Lower lobe of right lung (tissue), 2 donors: Measurements from ENCODE around the gene KIF18A. TPM values are rescaled to one million over a fixed set of nuclear protein-coding genes. Genes with fewer than 3 reads are reported as not detected.

Experiments
- ATAC-seq, 2 donors: fragments of 200-7000 bp; cut with Tn5 transposase; one replicate each; pipeline ENCODE4 v1.9.1; 2020 to 2022; ENCODE audit warnings: mild to moderate bottlenecking in 2 of 2, moderate library complexity in 2 of 2
- DNase-seq: peaks from one replicate; pipeline ENCODE4 v3.0.0-alpha.2; 2020
- H3K27ac ChIP-seq: fragments of 200-600 bp; one replicate; pipeline ENCODE4 v1.8.0; 2022
- H3K27me3 ChIP-seq: fragments of 200-600 bp; one replicate; pipeline ENCODE4 v1.8.0; 2022; ENCODE audit warnings: low read depth
- H3K36me3 ChIP-seq: fragments of 200-600 bp; one replicate; pipeline ENCODE4 v1.8.0; 2022; ENCODE audit warnings: mild to moderate bottlenecking
- H3K4me1 ChIP-seq: fragments of 200-600 bp; one replicate; pipeline ENCODE4 v1.8.0; 2022
- H3K4me3 ChIP-seq: fragments of 200-600 bp; one replicate; pipeline ENCODE4 v1.8.0; 2022; ENCODE audit warnings: mild to moderate bottlenecking
- H3K9me3 ChIP-seq: fragments of 200-600 bp; one replicate; pipeline ENCODE4 v1.8.0; 2022
- CTCF ChIP-seq: fragments of 200-600 bp; IDR thresholded peaks from one replicate; pipeline ENCODE4 v1.8.0; 2022; ENCODE audit warnings: antibody characterized with exemption, mild to moderate bottlenecking
- intact Hi-C: fragments of 100-400 bp; cut with DNase I; formaldehyde crosslinking; loops from one replicate; pipeline ENCODE4 v1.11.0; 2022
- long read RNA-seq: library from polyadenylated mRNA; unstranded; transcript quantifications from one replicate; pipeline ENCODE4 v2.0.0, GENCODE V29; 2021
- total RNA-seq: library from RNA; stranded (reverse); fragmentation: NEBNext Ultra II Directional; extraction: Animal tissue kit (Norgen Biotek cat#: 25700); gene quantifications from one replicate; pipeline ENCODE4 v1.2.1, GENCODE V29; 2021
- donor health status: DM: no; HTN: yes; CAD: no; lungs with severe emphysema.

Gene KIF18A
- 2.4 TPM for total RNA-seq
- long read RNA-seq, partial matches to known transcripts, result 0 of 3 reads
- long read RNA-seq, other reads (novel, unspliced or antisense), result 1 of 3 reads

- H3K4me1 ChIP-seq, result peaks cover 38% of the 10 kb centered on the region
- no peaks in the 10 kb centered on the region for H3K9me3 ChIP-seq
- ATAC-seq (peak; percentile 97 to 99), DNase-seq (peak; percentile 100)
- TF ChIP-seq CTCF, result no peak
- peak within 1 kb of the TSS; percentile 63 for H3K4me3 ChIP-seq
- H3K27me3 ChIP-seq, result no peaks in the 10 kb centered on the region
- no peaks in the 10 kb centered on the region for H3K36me3 ChIP-seq
- H3K27ac ChIP-seq, result peak within 1 kb of the TSS; percentile 87
- intact Hi-C loops, result no loop called here
Measured at GRCh38 chr11:28107750-28108618, at the start of gene KIF18A, which contains the start of gene METTL15. KIF18A (minus strand) TSS chr11:28108156; CDS start chr11:28097947, 10,209 bp downstream. METTL15 (plus strand) TSS chr11:28108388; CDS start chr11:28113335, 4,947 bp downstream.

- Histone ChIP-seq H3K4me3 (no peak overlapping the region), H3K4me1 (no peaks in the 10 kb centered on the region), H3K27ac (no peak overlapping the region), H3K9me3 (no peaks in the 10 kb centered on the region), H3K27me3 (no peaks in the 10 kb centered on the region), H3K36me3 (peaks cover 19% of the 10 kb centered on the region)
- no peak for TF ChIP-seq CTCF
- intact Hi-C loops, result no loop called here
- DNase-seq (no peak), ATAC-seq (no peak)
Measured at GRCh38 chr11:28153586-28153985, 45.6 kb upstream of the KIF18A start.

GRCh38 chr11:28152743-28153142 is 44.8 kb upstream of the KIF18A start:
- no peak for ATAC-seq
- no peak for TF ChIP-seq CTCF
- peaks cover 11% of the 10 kb centered on the region for H3K36me3 ChIP-seq
- no peak overlapping the region for H3K27ac ChIP-seq
- H3K4me1 ChIP-seq, result no peaks in the 10 kb centered on the region
- no peak for DNase-seq
- H3K27me3 ChIP-seq, result no peaks in the 10 kb centered on the region
- no peaks in the 10 kb centered on the region for H3K9me3 ChIP-seq
- intact Hi-C loops, result no loop called here
- H3K4me3 ChIP-seq, result no peak overlapping the region

- intact Hi-C loops, result no loop called here
- H3K4me1 ChIP-seq, result no peaks in the 10 kb centered on the region
- TF ChIP-seq CTCF, result no peak
- no peak overlapping the region for H3K27ac ChIP-seq
- ATAC-seq, result no peak
- H3K36me3 ChIP-seq, result no peaks in the 10 kb centered on the region
- no peak for DNase-seq
- no peak overlapping the region for H3K4me3 ChIP-seq
- no peaks in the 10 kb centered on the region for H3K9me3 ChIP-seq
- no peaks in the 10 kb centered on the region for H3K27me3 ChIP-seq
Measured at GRCh38 chr11:28146123-28146751, 38.3 kb upstream of the KIF18A start.

GRCh38 chr11:28144808-28145207 is 36.9 kb upstream of the KIF18A start:
- no peaks in the 10 kb centered on the region for H3K4me1 ChIP-seq
- no peak overlapping the region for H3K4me3 ChIP-seq
- no peak for TF ChIP-seq CTCF
- no peaks in the 10 kb centered on the region for H3K36me3 ChIP-seq
- intact Hi-C loops, result no loop called here
- H3K27me3 ChIP-seq, result no peaks in the 10 kb centered on the region
- ATAC-seq (no peak), DNase-seq (no peak)
- H3K27ac ChIP-seq, result no peak overlapping the region
- H3K9me3 ChIP-seq, result peaks cover 10% of the 10 kb centered on the region
